ENCODE results near the gene DHX40. TPM values are rescaled to one million over a fixed set of nuclear protein-coding genes. Genes with fewer than 3 reads are reported as not detected.

DHX40 gene
- total RNA-seq, 4 donors from 2014 or later = 32.4 to 48.0 (median 44.3) TPM

DNA sequence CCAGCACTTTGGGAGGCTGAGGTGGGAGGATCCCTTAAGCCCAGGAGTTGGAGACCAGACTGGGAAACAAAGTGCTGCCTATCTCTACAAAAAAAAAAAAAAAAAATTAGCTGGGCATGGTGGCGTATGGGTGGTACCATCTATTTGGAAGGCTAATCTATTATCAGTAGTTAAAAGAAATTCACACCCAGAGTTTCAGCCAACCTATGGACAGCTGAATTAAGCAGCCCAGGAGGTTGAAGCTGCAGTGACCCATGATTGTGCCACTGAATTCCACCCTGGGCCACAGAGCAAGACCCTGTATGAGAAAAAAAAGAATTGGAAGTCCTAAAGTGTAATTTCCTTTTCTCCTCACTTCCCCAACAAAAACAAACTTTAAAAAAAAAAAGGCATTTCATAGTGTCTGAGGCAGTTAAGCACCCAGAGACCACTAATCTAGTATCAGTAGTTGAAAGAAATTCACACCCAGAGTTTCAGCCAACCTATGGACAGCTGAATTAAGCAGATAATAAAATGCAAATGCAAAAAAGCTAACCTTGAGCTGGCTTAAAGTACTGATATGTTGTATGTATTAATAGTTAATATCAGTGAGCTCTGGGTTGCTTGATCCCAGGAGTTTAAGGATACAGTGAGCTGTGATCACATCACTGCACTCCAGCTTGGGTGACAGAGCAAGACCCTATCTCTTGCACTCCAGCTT is 72.4 kb downstream of the DHX40 start:
- H3K9me3 ChIP-seq = no peaks in the 10 kb centered on the region
- peaks cover 0 to 3% (median 0%) of the 10 kb centered on the region in 4 donors for H3K36me3 ChIP-seq
- peaks cover 40 to 79% (median 77%) of the 10 kb centered on the region in 4 donors for H3K4me1 ChIP-seq
- WGBS = 87% methylated on average over 1 of the region's 1 CpG
- intact Hi-C loops (cut with DNase I) = no loop called here
- no peak overlapping the region for H3K27ac ChIP-seq (replicated peaks in 1 of 4)
- H3K4me3 ChIP-seq = no peak overlapping the region
- no peak for DNase-seq (ENCODE audit: extremely low spot score)
- H3K27me3 ChIP-seq = no peaks in the 10 kb centered on the region
- TF ChIP-seq EP300 (IDR thresholded peaks at IDR 0.05) = no peak
- no peak for TF ChIP-seq POLR2AphosphoS5 (IDR thresholded peaks at IDR 0.05)
- no peak for TF ChIP-seq POLR2A (IDR thresholded peaks at IDR 0.05; ENCODE audit: low read depth)
- TF ChIP-seq, protein P1, sequence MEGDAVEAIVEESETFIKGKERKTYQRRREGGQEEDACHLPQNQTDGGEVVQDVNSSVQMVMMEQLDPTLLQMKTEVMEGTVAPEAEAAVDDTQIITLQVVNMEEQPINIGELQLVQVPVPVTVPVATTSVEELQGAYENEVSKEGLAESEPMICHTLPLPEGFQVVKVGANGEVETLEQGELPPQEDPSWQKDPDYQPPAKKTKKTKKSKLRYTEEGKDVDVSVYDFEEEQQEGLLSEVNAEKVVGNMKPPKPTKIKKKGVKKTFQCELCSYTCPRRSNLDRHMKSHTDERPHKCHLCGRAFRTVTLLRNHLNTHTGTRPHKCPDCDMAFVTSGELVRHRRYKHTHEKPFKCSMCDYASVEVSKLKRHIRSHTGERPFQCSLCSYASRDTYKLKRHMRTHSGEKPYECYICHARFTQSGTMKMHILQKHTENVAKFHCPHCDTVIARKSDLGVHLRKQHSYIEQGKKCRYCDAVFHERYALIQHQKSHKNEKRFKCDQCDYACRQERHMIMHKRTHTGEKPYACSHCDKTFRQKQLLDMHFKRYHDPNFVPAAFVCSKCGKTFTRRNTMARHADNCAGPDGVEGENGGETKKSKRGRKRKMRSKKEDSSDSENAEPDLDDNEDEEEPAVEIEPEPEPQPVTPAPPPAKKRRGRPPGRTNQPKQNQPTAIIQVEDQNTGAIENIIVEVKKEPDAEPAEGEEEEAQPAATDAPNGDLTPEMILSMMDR (IDR thresholded peaks at IDR 0.05) = no peak

GRCh38 chr17:59638553-59638952 is 73.1 kb downstream of the DHX40 start:
- intact Hi-C loops (cut with DNase I) = no loop called here
- H3K27me3 ChIP-seq = no peaks in the 10 kb centered on the region
- no peak for DNase-seq (ENCODE audit: extremely low spot score)
- TF ChIP-seq EP300 (IDR thresholded peaks at IDR 0.05) (no peak), POLR2AphosphoS5 (IDR thresholded peaks at IDR 0.05) (no peak), POLR2A (IDR thresholded peaks at IDR 0.05; ENCODE audit: low read depth) (no peak)
- TF ChIP-seq, protein P1 (IDR thresholded peaks at IDR 0.05) = no peak
- H3K36me3 ChIP-seq = peaks cover 0 to 3% (median 0%) of the 10 kb centered on the region in 4 donors
- H3K4me1 ChIP-seq = peaks cover 47 to 80% (median 77%) of the 10 kb centered on the region in 4 donors
- 81% methylated on average over 10 of the region's 10 CpGs for WGBS
- H3K9me3 ChIP-seq = no peaks in the 10 kb centered on the region
- H3K27ac ChIP-seq (replicated peaks in 1 of 4) = no peak overlapping the region
- H3K4me3 ChIP-seq = no peak overlapping the region

GRCh38 chr17:59641799-59642484 is 76.5 kb downstream of the DHX40 start:
- TF ChIP-seq, protein P1 (IDR thresholded peaks at IDR 0.05) = no peak
- no peak for TF ChIP-seq EP300 (IDR thresholded peaks at IDR 0.05)

DNA sequence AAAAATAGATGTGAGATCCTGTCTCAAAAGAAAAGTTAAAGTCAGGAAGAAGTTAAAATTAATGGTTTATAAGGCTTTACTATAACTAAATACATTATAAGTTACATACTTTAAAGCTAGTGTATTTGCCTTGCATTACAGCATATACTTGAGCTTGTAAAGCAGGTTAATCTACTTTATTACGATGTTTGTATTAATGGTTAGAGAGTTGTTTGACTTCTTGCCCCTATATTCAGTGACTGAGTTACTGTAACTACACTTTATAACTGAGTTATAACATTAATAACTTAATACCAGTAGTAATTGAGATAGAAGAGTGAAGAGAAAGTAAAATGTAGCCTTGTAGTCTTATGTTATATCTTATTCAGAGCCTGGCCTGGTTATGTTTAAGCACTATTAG is 77.2 kb downstream of the DHX40 start:
- no peak overlapping the region for H3K4me3 ChIP-seq
- no peak overlapping the region for H3K27ac ChIP-seq (replicated peaks in 1 of 4)
- WGBS = 94% methylated on average over 1 of the region's 1 CpG
- no peaks in the 10 kb centered on the region for H3K9me3 ChIP-seq
- H3K36me3 ChIP-seq = peaks cover 0 to 25% (median 5%) of the 10 kb centered on the region in 4 donors
- TF ChIP-seq POLR2AphosphoS5 (IDR thresholded peaks at IDR 0.05) (no peak), POLR2A (IDR thresholded peaks at IDR 0.05; ENCODE audit: low read depth) (no peak), EP300 (IDR thresholded peaks at IDR 0.05) (no peak)
- TF ChIP-seq, protein P1 (IDR thresholded peaks at IDR 0.05) = no peak
- DNase-seq (ENCODE audit: extremely low spot score) = no peak
- intact Hi-C loops (cut with DNase I) = no loop called here
- no peaks in the 10 kb centered on the region for H3K27me3 ChIP-seq
- H3K4me1 ChIP-seq = peaks cover 38 to 70% (median 60%) of the 10 kb centered on the region in 4 donors

More at GRCh38 chr17:59641799-59642484, 76.5 kb downstream of the DHX40 start:
- peaks cover 38 to 68% (median 59%) of the 10 kb centered on the region in 4 donors for H3K4me1 ChIP-seq
- no peak overlapping the region for H3K4me3 ChIP-seq
- H3K27me3 ChIP-seq = no peaks in the 10 kb centered on the region
- H3K27ac ChIP-seq (replicated peaks in 1 of 4) = no peak overlapping the region
- DNase-seq (ENCODE audit: extremely low spot score) = no peak
- WGBS = 65% methylated on average over 2 of the region's 2 CpGs
- H3K9me3 ChIP-seq = no peaks in the 10 kb centered on the region
- intact Hi-C loops (cut with DNase I) = no loop called here
- H3K36me3 ChIP-seq = peaks cover 0 to 20% (median 3%) of the 10 kb centered on the region in 4 donors
